ENCODE measurements around the gene PRDM16. TPM values are rescaled to one million over a fixed set of nuclear protein-coding genes. Genes with fewer than 3 reads are reported as not detected.

The PRDM16 gene
- polyA plus RNA-seq, 1 donor (not counting 4 experiments of a cell fraction or from before 2014, with no cell fraction given): 0.05 TPM

GRCh38 chr1:3391711-3392110 lies 322.7 kb downstream of the PRDM16 start:
- H3K9me3 ChIP-seq (ENCODE audit: control insufficient read depth, low read depth, low read length): no peaks in the 10 kb centered on the region
- dilution Hi-C loops (cut with MboI; ENCODE audit: extremely low pct_ligation_motif_present, low sequenced_read_pairs): no loop called here
- H3K4me3 ChIP-seq (ENCODE audit: control insufficient read depth in 2 of 3, extremely low read depth in 1 of 3, insufficient read depth in 2 of 3, low read depth in 1 of 3, low read length in 3 of 3): no peak overlapping the region
- no peaks in the 10 kb centered on the region for H3K36me3 ChIP-seq (ENCODE audit: control insufficient read depth in 2 of 2, extremely low read depth in 1 of 2, insufficient read depth in 2 of 2, low read length in 2 of 2)
- no peak overlapping the region for H3K4me2 ChIP-seq (ENCODE audit: control insufficient read depth, extremely low read depth, insufficient read depth, low read depth, low read length)
- no peaks in the 10 kb centered on the region for H3K9me1 ChIP-seq (ENCODE audit: control insufficient read depth, extremely low read depth, insufficient read depth, low read length)
- no peak overlapping the region for H3K27ac ChIP-seq (ENCODE audit: control insufficient read depth, insufficient read depth, low read length)
- DNase-seq (ENCODE audit: low read depth, low spot score): no peak
- H3K4me1 ChIP-seq (ENCODE audit: control insufficient read depth, extremely low read depth, insufficient read depth, low read length): no peaks in the 10 kb centered on the region
- no peaks in the 10 kb centered on the region for H3K79me2 ChIP-seq (ENCODE audit: control insufficient read depth, insufficient read depth, low read length)
- H3K27me3 ChIP-seq (ENCODE audit: control insufficient read depth, extremely low read depth, insufficient read depth, low read length): peaks cover 67% of the 10 kb centered on the region
- H4K20me1 ChIP-seq (ENCODE audit: control insufficient read depth, extremely low read depth, insufficient read depth, low read length): no peaks in the 10 kb centered on the region
- TF ChIP-seq CTCF (optimal IDR thresholded peaks at IDR 0.05 in 1 of 3, IDR thresholded peaks at IDR 0.05 in 1 of 3, conservative IDR thresholded peaks at IDR 0.05 in 1 of 3; ENCODE audit: extremely low read depth in 1 of 3, insufficient read depth in 2 of 3, low read length in 3 of 3) (no peak), EZH2 (IDR thresholded peaks at IDR 0.05; ENCODE audit: low read length) (no peak)
- no peak overlapping the region for H3K9ac ChIP-seq (ENCODE audit: control insufficient read depth, extremely low read depth, insufficient read depth, low read length)
- FAIRE-seq: no peak
- H2AFZ ChIP-seq (ENCODE audit: control insufficient read depth, low read length): no peak overlapping the region

- no peak overlapping the region for H3K4me2 ChIP-seq (ENCODE audit: control insufficient read depth, extremely low read depth, insufficient read depth, low read depth, low read length)
- H3K27me3 ChIP-seq (ENCODE audit: control insufficient read depth, extremely low read depth, insufficient read depth, low read length): peaks cover 70% of the 10 kb centered on the region
- DNase-seq (ENCODE audit: low read depth, low spot score) (no peak), FAIRE-seq (no peak)
- no peak overlapping the region for H2AFZ ChIP-seq (ENCODE audit: control insufficient read depth, low read length)
- no peak overlapping the region for H3K4me3 ChIP-seq (ENCODE audit: control insufficient read depth in 2 of 3, extremely low read depth in 1 of 3, insufficient read depth in 2 of 3, low read depth in 1 of 3, low read length in 3 of 3)
- no peak overlapping the region for H3K27ac ChIP-seq (ENCODE audit: control insufficient read depth, insufficient read depth, low read length)
- H3K9ac ChIP-seq (ENCODE audit: control insufficient read depth, extremely low read depth, insufficient read depth, low read length): no peak overlapping the region
- no peaks in the 10 kb centered on the region for H3K4me1 ChIP-seq (ENCODE audit: control insufficient read depth, extremely low read depth, insufficient read depth, low read length)
- TF ChIP-seq EZH2 (IDR thresholded peaks at IDR 0.05; ENCODE audit: low read length) (peak; percentile 98), CTCF (optimal IDR thresholded peaks at IDR 0.05 in 1 of 3, IDR thresholded peaks at IDR 0.05 in 1 of 3, conservative IDR thresholded peaks at IDR 0.05 in 1 of 3; ENCODE audit: extremely low read depth in 1 of 3, insufficient read depth in 2 of 3, low read length in 3 of 3) (no peak)
- H4K20me1 ChIP-seq (ENCODE audit: control insufficient read depth, extremely low read depth, insufficient read depth, low read length): no peaks in the 10 kb centered on the region
- H3K36me3 ChIP-seq (ENCODE audit: control insufficient read depth in 2 of 2, extremely low read depth in 1 of 2, insufficient read depth in 2 of 2, low read length in 2 of 2): no peaks in the 10 kb centered on the region
- H3K79me2 ChIP-seq (ENCODE audit: control insufficient read depth, insufficient read depth, low read length): no peaks in the 10 kb centered on the region
- H3K9me1 ChIP-seq (ENCODE audit: control insufficient read depth, extremely low read depth, insufficient read depth, low read length): no peaks in the 10 kb centered on the region
- H3K9me3 ChIP-seq (ENCODE audit: control insufficient read depth, low read depth, low read length): no peaks in the 10 kb centered on the region
- dilution Hi-C loops (cut with MboI; ENCODE audit: extremely low pct_ligation_motif_present, low sequenced_read_pairs): no loop called here
Measured at GRCh38 chr1:3393024-3393986, 324.3 kb downstream of the PRDM16 start.
